Small intestine (tissue), 7 donors: ENCODE data around the gene DNER. TPM values are rescaled to one million over a fixed set of nuclear protein-coding genes. Genes with fewer than 3 reads are reported as not detected.
"Not testable (repeated sequence)": the region's sequence is repeated elsewhere in the genome, so short reads cannot be mapped to it uniquely, and the experiment has no call there.

Experiments used
- DNase-seq, 2 donors: peaks; one replicate each; pipeline versions ENCODE4 v3.0.0 to v3.0.0-alpha.2; 2013
- FAIRE-seq: peaks from 2 replicates; lab custom pipeline; 2012; peaks lifted over from hg19 to GRCh38; lab: Jason Lieb, UNC
- H3K27ac ChIP-seq, 3 donors: one replicate each; pipeline ENCODE4 v1.5.1; 2013; ENCODE audit warnings: low read length in 2 of 3, mild to moderate bottlenecking in 2 of 3, control low read depth in 1 of 3, inconsistent platforms in 1 of 3, low read depth in 1 of 3, moderate library complexity in 1 of 3
- H3K27me3 ChIP-seq, 3 donors: one replicate each; pipeline ENCODE4 v1.6.1; 2013; ENCODE audit warnings: low read length in 3 of 3, inconsistent platforms in 1 of 3; ENCODE audit not compliant: control insufficient read depth in 3 of 3, insufficient read depth in 3 of 3
- H3K36me3 ChIP-seq, 3 donors: one replicate each; pipeline ENCODE4 v1.6.1; 2013; ENCODE audit warnings: low read length in 3 of 3, inconsistent platforms in 1 of 3, low read depth in 1 of 3, mild to moderate bottlenecking in 1 of 3, moderate library complexity in 1 of 3; ENCODE audit not compliant: control insufficient read depth in 3 of 3, insufficient read depth in 2 of 3
- H3K4me1 ChIP-seq, 3 donors: one replicate each; pipeline ENCODE4 v1.6.1; 2013; ENCODE audit warnings: low read length in 2 of 3, inconsistent platforms in 1 of 3, low read depth in 1 of 3, mild to moderate bottlenecking in 1 of 3, moderate library complexity in 1 of 3; ENCODE audit not compliant: control insufficient read depth in 3 of 3, insufficient read depth in 2 of 3
- H3K4me3 ChIP-seq, 3 donors: one replicate each; pipeline ENCODE4 v1.5.1; 2013; ENCODE audit warnings: low read length in 3 of 3, control low read depth in 1 of 3, inconsistent platforms in 1 of 3, low read depth in 1 of 3, mild to moderate bottlenecking in 1 of 3, moderate library complexity in 1 of 3
- H3K9me3 ChIP-seq, 2 donors: one replicate each; pipeline ENCODE4 v1.6.1; 2013; ENCODE audit warnings: low read depth in 1 of 2, low read length in 1 of 2; ENCODE audit not compliant: control insufficient read depth in 2 of 2, insufficient read depth in 1 of 2
- WGBS, 3 donors: extraction: QIAGEN DNeasy Blood & Tissue Kit; methylation state at CpG; one replicate each; pipeline ENCODE4 v1.1.7; 2013; 5-methylcytosine and 5-hydroxymethylcytosine counted together
- polyA plus RNA-seq, 4 donors: library from polyadenylated mRNA; stranded (reverse) in 3 of 4; unstranded in 1 of 4; fragments of 200-250 nt in 3 of 4; fragments of 120-200 nt in 1 of 4; gene quantifications; one replicate each; pipeline versions ENCODE4 v1.2.1 to v1.2.3, GENCODE V29; 2013
- donor health status: healthy with polysubstance abuse.
- donor health status: control.
- donor health status: control.
- donor health status: Bipolar disorder and iron deficiency.
- donor health status: healthy.

DNER gene
- polyA plus RNA-seq, 4 donors = 0.99 to 2.4 TPM; not detected in 2

- FAIRE-seq = no peak
- Histone ChIP-seq H3K4me1 (no peaks in the 10 kb centered on the region), H3K36me3 (no peaks in the 10 kb centered on the region), H3K4me3 (no peak overlapping the region), H3K27me3 (no peaks in the 10 kb centered on the region), H3K9me3 (no peaks in the 10 kb centered on the region), H3K27ac (no peak overlapping the region)
- WGBS, 3 donors = 86 to 92% (median 91%) methylated on average over 2 of the region's 2 CpGs
- no peak for DNase-seq
Measured at GRCh38 chr2:229726643-229727042, 12.3 kb upstream of the DNER start.

DNA sequence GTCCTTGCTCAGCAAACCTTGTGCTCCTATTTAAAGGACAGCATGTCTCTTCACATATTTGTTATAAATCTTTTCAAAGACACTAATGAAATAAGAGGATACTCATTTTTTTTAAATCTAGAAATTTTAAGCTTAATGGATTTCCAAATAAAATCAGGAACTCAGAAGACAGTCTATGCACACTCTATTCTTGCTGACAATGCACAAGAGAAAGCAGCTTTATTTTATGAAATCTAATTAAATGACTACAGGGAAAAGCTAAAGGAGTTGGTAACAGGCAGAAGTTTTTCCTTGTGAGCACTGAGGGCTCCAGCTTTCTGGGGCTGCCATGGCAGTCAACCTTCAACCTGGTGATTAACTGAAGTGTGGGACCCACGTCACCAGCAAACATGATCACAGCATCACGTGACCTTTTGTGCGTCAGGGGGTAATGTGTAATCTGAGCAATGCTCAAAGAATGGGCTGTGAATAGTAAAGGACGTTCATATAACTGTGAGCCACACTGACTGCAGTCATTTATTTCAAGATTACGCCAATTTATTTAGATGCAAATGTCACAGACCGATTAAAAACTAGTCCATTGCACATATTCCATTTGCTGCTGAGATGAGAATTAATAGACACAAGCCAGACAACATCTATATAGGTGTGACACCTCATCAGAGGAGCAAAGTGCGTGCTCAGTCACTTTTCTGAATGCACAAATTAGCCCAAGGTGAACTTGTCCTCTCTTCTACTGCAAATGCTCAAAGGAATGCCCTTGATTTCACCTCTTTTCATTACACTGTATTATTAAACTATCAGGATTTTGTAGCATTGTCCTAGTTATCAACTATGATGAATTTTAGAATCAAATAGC is 11.6 kb upstream of the DNER start:
- H3K9me3 ChIP-seq = no peaks in the 10 kb centered on the region
- no peaks in the 10 kb centered on the region for H3K27me3 ChIP-seq
- H3K27ac ChIP-seq = no peak overlapping the region
- WGBS, 3 donors = 47 to 60% (median 52%) methylated on average over 7 of the region's 7 CpGs
- H3K36me3 ChIP-seq = no peaks in the 10 kb centered on the region
- DNase-seq (peak in 1 of 2 donors; percentile 6), FAIRE-seq (no peak)
- H3K4me1 ChIP-seq = no peaks in the 10 kb centered on the region
- H3K4me3 ChIP-seq = no peak overlapping the region

- not testable (repeated sequence) for H3K27me3 ChIP-seq, FAIRE-seq
- 72 to 93% (median 80%) methylated on average over 3 of the region's 3 CpGs for WGBS, 3 donors
Measured at GRCh38 chr2:229723192-229723591, 8.8 kb upstream of the DNER start.

GRCh38 chr2:229719926-229720647 is 5.7 kb upstream of the DNER start:
- DNase-seq (no peak), FAIRE-seq (no peak)
- Histone ChIP-seq H3K4me1 (peaks cover 0 to 2% (median 0%) of the 10 kb centered on the region in 3 donors), H3K27me3 (peaks cover 0 to 24% (median 12%) of the 10 kb centered on the region in 3 donors), H3K4me3 (no peak overlapping the region), H3K9me3 (no peaks in the 10 kb centered on the region), H3K27ac (no peak overlapping the region), H3K36me3 (no peaks in the 10 kb centered on the region)
- WGBS, 3 donors = 49 to 65% (median 64%) methylated on average over 3 of the region's 3 CpGs

More at GRCh38 chr2:229723192-229723591, 8.8 kb upstream of the DNER start:
- not testable (repeated sequence) for H3K9me3 ChIP-seq, H3K36me3 ChIP-seq, H3K27ac ChIP-seq, H3K4me3 ChIP-seq, DNase-seq, H3K4me1 ChIP-seq

DNA sequence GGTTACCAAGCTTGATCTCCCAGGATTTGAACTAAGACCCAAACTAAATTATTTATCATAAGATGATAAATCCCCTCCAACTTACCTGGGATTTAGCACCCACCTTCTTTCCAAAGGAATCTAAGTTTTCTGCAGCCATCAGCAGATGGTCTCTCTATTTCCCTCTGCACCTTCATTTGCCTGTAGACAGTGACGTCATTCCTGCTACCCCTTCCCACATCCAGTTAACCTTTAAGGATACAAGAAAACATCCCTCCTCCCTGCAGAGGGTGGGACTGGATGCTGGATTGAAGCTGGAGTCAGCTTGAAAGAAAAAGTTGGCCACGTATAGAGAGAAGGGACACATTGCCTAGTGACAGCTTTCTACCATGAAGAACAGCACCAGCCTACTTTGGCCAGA is 3.7 kb upstream of the DNER start:
- FAIRE-seq = no peak
- WGBS, 3 donors = 35 to 47% (median 45%) methylated on average over 2 of the region's 2 CpGs
- Histone ChIP-seq H3K27ac (no peak overlapping the region), H3K4me1 (peaks cover 0 to 7% (median 4%) of the 10 kb centered on the region in 3 donors), H3K36me3 (no peaks in the 10 kb centered on the region), H3K4me3 (no peak overlapping the region), H3K9me3 (no peaks in the 10 kb centered on the region), H3K27me3 (peaks cover 2 to 39% (median 24%) of the 10 kb centered on the region in 3 donors)
- no peak for DNase-seq

DNA sequence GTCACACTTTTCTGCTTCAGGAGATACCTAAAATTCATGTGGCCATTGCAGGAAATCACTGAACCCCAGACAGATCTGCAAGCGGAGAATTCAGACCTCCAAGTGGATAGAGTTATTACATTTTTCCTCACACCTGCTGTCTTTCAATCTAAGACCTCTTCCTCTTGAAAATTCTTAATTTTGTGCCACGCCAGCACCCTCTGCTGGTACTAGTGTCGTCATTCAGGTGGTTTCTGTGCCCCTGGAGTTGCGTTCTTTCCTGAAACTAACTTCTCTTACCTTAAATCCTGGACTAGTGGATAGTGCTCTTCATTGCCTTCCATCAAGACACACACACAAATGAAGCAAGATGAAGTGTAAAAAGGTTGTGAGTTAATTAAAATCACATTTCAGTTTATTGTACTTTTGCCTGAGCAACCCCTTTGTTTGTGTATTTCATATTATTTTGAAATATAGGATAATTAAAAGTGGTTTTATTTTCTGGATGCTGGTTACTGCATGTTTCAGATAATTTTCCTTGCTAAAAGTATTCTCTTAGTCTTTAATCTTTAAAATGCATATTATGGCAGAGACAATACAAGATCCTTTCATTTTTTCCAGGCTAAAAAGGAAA is 1.6 kb upstream of the DNER start:
- 6 to 8% (median 6%) methylated on average over 4 of the region's 4 CpGs for WGBS, 3 donors
- FAIRE-seq (no peak), DNase-seq (peak; percentile 14 to 21)
- H3K27me3 ChIP-seq = peaks cover 2 to 59% (median 28%) of the 10 kb centered on the region in 3 donors
- H3K9me3 ChIP-seq = peaks cover 0 to 3% of the 10 kb centered on the region in 2 donors
- no peak overlapping the region for H3K27ac ChIP-seq
- no peaks in the 10 kb centered on the region for H3K36me3 ChIP-seq
- peaks cover 0 to 7% (median 4%) of the 10 kb centered on the region in 3 donors for H3K4me1 ChIP-seq
- H3K4me3 ChIP-seq = no peak overlapping the region

GRCh38 chr2:229714736-229715541 is 584 bp upstream of the DNER start:
- Histone ChIP-seq H3K36me3 (no peaks in the 10 kb centered on the region), H3K9me3 (peaks cover 0 to 3% of the 10 kb centered on the region in 2 donors), H3K27me3 (peaks cover 2 to 58% (median 31%) of the 10 kb centered on the region in 3 donors), H3K4me3 (peak overlapping the region in 1 of 3 donors; percentile 62), H3K27ac (no peak overlapping the region), H3K4me1 (peaks cover 0 to 7% (median 4%) of the 10 kb centered on the region in 3 donors)
- DNase-seq (peak; percentile 27 to 70), FAIRE-seq (no peak)
- 1 to 3% (median 1%) methylated on average over 39 to 60 of the region's 60 CpGs for WGBS, 3 donors
